WTC11 (cell line): Measurements from ENCODE around the gene FOXC2.

Source experiments
- CTCF ChIP-seq: fragments of 200-600 bp; IDR thresholded peaks from 2 replicates; pipeline ENCODE4 v1.8.0; 2022; ENCODE audit warnings: antibody characterized with exemption
- ETV6 ChIP-seq: sonication (generic); formaldehyde crosslinking; IDR thresholded peaks from 2 replicates; pipeline ENCODE4 v1.8.1; 2022; ENCODE audit warnings: mild to moderate bottlenecking, missing genetic modification reagents
- ZNF317 ChIP-seq: sonication (generic); formaldehyde crosslinking; IDR thresholded peaks from 2 replicates; pipeline ENCODE4 v1.8.1; 2023; ENCODE audit warnings: low read depth, mild to moderate bottlenecking, moderate library complexity, missing genetic modification reagents, borderline replicate concordance
- TF ChIP-seq, protein P1 (sequence below): sonication (generic); formaldehyde crosslinking; IDR thresholded peaks from 2 replicates; pipeline ENCODE4 v1.8.0; 2022; ENCODE audit warnings: mild to moderate bottlenecking, missing genetic modification reagents
- TF ChIP-seq, protein P2 (sequence below): sonication (generic); formaldehyde crosslinking; conservative IDR thresholded peaks from 2 replicates; pipeline ENCODE4 v1.8.1; 2022; ENCODE audit warnings: mild to moderate bottlenecking, missing genetic modification reagents
- TF ChIP-seq, protein P3 (sequence below): sonication (generic); formaldehyde crosslinking; IDR thresholded peaks from 2 replicates; pipeline ENCODE4 v1.8.1; 2022; ENCODE audit warnings: low read depth, mild to moderate bottlenecking, moderate library complexity, missing genetic modification reagents, borderline replicate concordance
- TF ChIP-seq, protein P4 (sequence below): sonication (generic); formaldehyde crosslinking; IDR thresholded peaks from 2 replicates; pipeline ENCODE4 v1.8.0; 2022; ENCODE audit warnings: mild to moderate bottlenecking, missing genetic modification reagents

DNA sequence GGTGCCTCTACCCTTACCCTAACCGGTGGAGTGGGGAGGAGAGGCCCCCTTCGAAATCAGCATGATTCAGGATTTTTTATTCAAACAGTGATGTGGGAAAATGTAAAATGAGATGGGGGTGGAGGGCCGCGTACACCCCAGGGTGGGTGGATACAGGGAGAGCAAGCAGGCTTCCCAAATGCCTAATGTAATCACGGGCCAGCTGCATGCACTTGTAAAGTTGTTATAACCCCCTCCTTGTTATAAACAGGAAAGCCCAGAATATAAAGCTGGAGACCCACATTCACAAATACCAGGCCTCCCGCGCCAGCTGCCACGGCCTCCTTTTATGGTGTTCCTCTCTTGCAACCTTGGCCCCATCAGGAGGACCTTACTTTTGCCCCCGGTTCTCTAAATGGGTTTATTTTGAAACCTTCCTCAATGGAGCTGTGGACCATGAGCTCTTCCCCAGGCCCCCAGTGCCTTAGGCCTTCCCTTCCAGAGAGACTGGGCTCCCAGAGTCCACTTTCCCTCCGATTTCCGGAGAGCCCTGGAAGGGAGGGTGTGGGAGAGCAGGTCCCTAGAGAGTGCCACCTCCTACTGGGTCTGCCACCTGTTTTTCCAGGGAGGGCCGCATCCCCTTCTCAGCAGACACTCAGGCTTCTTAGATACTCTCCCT, 10.8 kb downstream of the FOXC2 start:
- TF ChIP-seq ZNF317 (CRISPR knock-in tag) (no peak), ETV6 (CRISPR knock-in tag) (no peak), CTCF (no peak)
- TF ChIP-seq, protein P1, sequence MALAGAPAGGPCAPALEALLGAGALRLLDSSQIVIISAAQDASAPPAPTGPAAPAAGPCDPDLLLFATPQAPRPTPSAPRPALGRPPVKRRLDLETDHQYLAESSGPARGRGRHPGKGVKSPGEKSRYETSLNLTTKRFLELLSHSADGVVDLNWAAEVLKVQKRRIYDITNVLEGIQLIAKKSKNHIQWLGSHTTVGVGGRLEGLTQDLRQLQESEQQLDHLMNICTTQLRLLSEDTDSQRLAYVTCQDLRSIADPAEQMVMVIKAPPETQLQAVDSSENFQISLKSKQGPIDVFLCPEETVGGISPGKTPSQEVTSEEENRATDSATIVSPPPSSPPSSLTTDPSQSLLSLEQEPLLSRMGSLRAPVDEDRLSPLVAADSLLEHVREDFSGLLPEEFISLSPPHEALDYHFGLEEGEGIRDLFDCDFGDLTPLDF (CRISPR knock-in tag) = no peak
- TF ChIP-seq, protein P2, sequence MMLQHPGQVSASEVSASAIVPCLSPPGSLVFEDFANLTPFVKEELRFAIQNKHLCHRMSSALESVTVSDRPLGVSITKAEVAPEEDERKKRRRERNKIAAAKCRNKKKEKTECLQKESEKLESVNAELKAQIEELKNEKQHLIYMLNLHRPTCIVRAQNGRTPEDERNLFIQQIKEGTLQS (CRISPR knock-in tag) = no peak
- TF ChIP-seq, protein P3, sequence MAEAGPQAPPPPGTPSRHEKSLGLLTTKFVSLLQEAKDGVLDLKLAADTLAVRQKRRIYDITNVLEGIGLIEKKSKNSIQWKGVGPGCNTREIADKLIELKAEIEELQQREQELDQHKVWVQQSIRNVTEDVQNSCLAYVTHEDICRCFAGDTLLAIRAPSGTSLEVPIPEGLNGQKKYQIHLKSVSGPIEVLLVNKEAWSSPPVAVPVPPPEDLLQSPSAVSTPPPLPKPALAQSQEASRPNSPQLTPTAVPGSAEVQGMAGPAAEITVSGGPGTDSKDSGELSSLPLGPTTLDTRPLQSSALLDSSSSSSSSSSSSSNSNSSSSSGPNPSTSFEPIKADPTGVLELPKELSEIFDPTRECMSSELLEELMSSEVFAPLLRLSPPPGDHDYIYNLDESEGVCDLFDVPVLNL (CRISPR knock-in tag) = no peak
- TF ChIP-seq, protein P4, sequence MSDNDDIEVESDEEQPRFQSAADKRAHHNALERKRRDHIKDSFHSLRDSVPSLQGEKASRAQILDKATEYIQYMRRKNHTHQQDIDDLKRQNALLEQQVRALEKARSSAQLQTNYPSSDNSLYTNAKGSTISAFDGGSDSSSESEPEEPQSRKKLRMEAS (CRISPR knock-in tag) = no peak
